Endothelial cell of umbilical vein (primary cell): ENCODE measurements around the gene CDC37. TPM values are rescaled to one million over a fixed set of nuclear protein-coding genes. Genes with fewer than 3 reads are reported as not detected.

ENCODE experiments used
- BruUV-seq: library from RNA; stranded (reverse); fragments of 400-500 nt; replicated peaks from 2 replicates; lab custom pipeline; 2021; lab: Mats Ljungman, UMichigan
- CTCF ChIA-PET: fragments of 300-600, 350-600 bp; sonication (Branson Sonifier 250); formaldehyde crosslinking; loops from one replicate; lab custom pipeline; 2021; ENCODE audit warnings: antibody characterized with exemption, inconsistent platforms; lab: Charles Lee
- POLR2A ChIA-PET: fragments of 300-600, 350-600 bp; sonication (Branson Sonifier 250); formaldehyde crosslinking; loops from one replicate; lab custom pipeline; 2021; ENCODE audit warnings: antibody characterized with exemption, inconsistent platforms; lab: Charles Lee
- DNase-seq: peaks from one replicate; pipeline ENCODE4 v3.0.0-alpha.2; 2011; ENCODE audit warnings: low read depth, low spot score
- FAIRE-seq: peaks from 2 replicates; lab custom pipeline; 2011; peaks lifted over from hg19 to GRCh38; lab: Jason Lieb, UNC
- H2AFZ ChIP-seq: 2 replicates; pipeline ENCODE4 v1.6.0; 2012; ENCODE audit warnings: low read depth, low read length, control low read depth, inconsistent platforms
- H3K27ac ChIP-seq: 2 replicates; pipeline ENCODE4 v1.5.1; 2011; ENCODE audit warnings: low read depth, mild to moderate bottlenecking, control low read depth, low read length, moderate library complexity; ENCODE audit not compliant: insufficient read depth
- H3K27me3 ChIP-seq, 2 experiments: 2 replicates each; pipeline versions ENCODE4 v1.6.0 to v1.6.1; 2011; ENCODE audit warnings: low read length in 2 of 2, mixed read lengths in 1 of 2; ENCODE audit not compliant: control insufficient read depth in 2 of 2, insufficient read depth in 2 of 2
- H3K36me3 ChIP-seq, 2 experiments: 2 replicates in 1 of 2; 3 replicates in 1 of 2; pipeline ENCODE4 v1.5.1; 2011; ENCODE audit warnings: low read length in 2 of 2, mild to moderate bottlenecking in 1 of 2, moderate library complexity in 1 of 2; ENCODE audit not compliant: control insufficient read depth in 2 of 2, insufficient read depth in 2 of 2; ENCODE audit errors: extremely low read depth in 1 of 2
- H3K4me1 ChIP-seq: 3 replicates; pipeline ENCODE4 v1.5.1; 2011; ENCODE audit warnings: mild to moderate bottlenecking, low read length; ENCODE audit not compliant: control insufficient read depth, insufficient read depth; ENCODE audit errors: extremely low read depth
- H3K4me2 ChIP-seq: 2 replicates; pipeline ENCODE4 v1.6.1; 2011; ENCODE audit warnings: low read length, control low read depth, mixed read lengths; ENCODE audit not compliant: insufficient read depth
- H3K4me3 ChIP-seq, 3 experiments: fragments of 200-600 bp in 1 of 3; sonication (generic), shearing (Covaris generic) in 1 of 3; replicated peaks in 1 of 3; 2 replicates each; pipeline ENCODE4 v1.5.1; 2011 to 2016; ENCODE audit warnings: control low read depth in 3 of 3, low read length in 3 of 3, mild to moderate bottlenecking in 2 of 3, inconsistent platforms in 1 of 3, low read depth in 1 of 3, moderate library complexity in 1 of 3; ENCODE audit not compliant: insufficient read depth in 1 of 3
- H3K79me2 ChIP-seq: 2 replicates; pipeline ENCODE4 v1.6.0; 2012; ENCODE audit warnings: low read length, inconsistent platforms; ENCODE audit not compliant: control insufficient read depth, insufficient read depth
- H3K9ac ChIP-seq: replicated peaks from 2 replicates; pipeline ENCODE3; 2011; ENCODE audit warnings: low read length, control low read depth; ENCODE audit not compliant: insufficient read depth; ENCODE audit errors: extremely low read depth
- H3K9me1 ChIP-seq: replicated peaks from 3 replicates; pipeline ENCODE4 v1.6.0; 2011; ENCODE audit warnings: mild to moderate bottlenecking, low read length; ENCODE audit not compliant: control insufficient read depth, insufficient read depth; ENCODE audit errors: extremely low read depth
- H3K9me3 ChIP-seq: replicated peaks from 2 replicates; pipeline ENCODE4 v1.5.1; 2012; ENCODE audit warnings: low read length, inconsistent platforms; ENCODE audit not compliant: control insufficient read depth, insufficient read depth
- H4K20me1 ChIP-seq: replicated peaks from 2 replicates; pipeline ENCODE3; 2011; ENCODE audit warnings: mild to moderate bottlenecking, low read length; ENCODE audit not compliant: control insufficient read depth, insufficient read depth; ENCODE audit errors: extremely low read depth
- EZH2 ChIP-seq: IDR thresholded peaks from 2 replicates; pipeline ENCODE4 v1.6.1; 2012; ENCODE audit warnings: borderline replicate concordance, low read depth, mild to moderate bottlenecking, moderate library complexity, low read length, inconsistent platforms; ENCODE audit not compliant: severe bottlenecking
- FOS ChIP-seq: IDR thresholded peaks from 2 replicates; pipeline ENCODE4 v1.6.1; 2011; ENCODE audit warnings: mild to moderate bottlenecking, low read length, moderate library complexity, borderline replicate concordance; ENCODE audit not compliant: insufficient read depth
- GATA2 ChIP-seq: IDR thresholded peaks from 2 replicates; pipeline ENCODE4 v1.7.0; 2011; ENCODE audit warnings: low read depth, mild to moderate bottlenecking, moderate library complexity, mixed read lengths, low read length; ENCODE audit not compliant: insufficient read length, insufficient read depth
- JUN ChIP-seq: IDR thresholded peaks from 2 replicates; pipeline ENCODE4 v1.6.1; 2011; ENCODE audit warnings: borderline replicate concordance, low read depth; ENCODE audit not compliant: insufficient read length, insufficient read depth
- MAX ChIP-seq: IDR thresholded peaks from 2 replicates; pipeline ENCODE4 v1.6.1; 2011; ENCODE audit not compliant: insufficient read depth, insufficient read length
- MYC ChIP-seq: IDR thresholded peaks from one replicate; pipeline ENCODE4 v1.6.1; 2011; ENCODE audit warnings: mild to moderate bottlenecking, low read depth, low read length
- POLR2A ChIP-seq: IDR thresholded peaks from 2 replicates; pipeline ENCODE4 v1.6.1; 2012; ENCODE audit warnings: low read depth, mild to moderate bottlenecking, control low read depth, low read length
- POLR2AphosphoS5 ChIP-seq: IDR thresholded peaks from 2 replicates; pipeline ENCODE4 v1.6.1; 2012; ENCODE audit warnings: low read depth, mild to moderate bottlenecking, control low read depth, low read length, moderate library complexity; ENCODE audit not compliant: insufficient read depth
- dilution Hi-C: fragments of 300-500 bp; cut with MboI; formaldehyde crosslinking; loops from one replicate; pipeline ENCODE4 v1.15.0; 2019; ENCODE audit warnings: low sequenced_read_pairs; ENCODE audit not compliant: extremely low pct_ligation_motif_present
- intact Hi-C: fragments of 100-400 bp; cut with micrococcal nuclease; formaldehyde crosslinking; loops from one replicate; pipeline ENCODE4 v1.10.0; 2022
- polyA plus RNA-seq, 4 experiments: library from polyadenylated mRNA; depleted of rRNA in 3 of 4; stranded (reverse) in 3 of 4; unstranded in 1 of 4; fragments of >200 nt; gene quantifications; 2 replicates each; pipeline versions ENCODE4 v1.2.1 to v1.2.3, GENCODE V29; 2011 to 2012; ENCODE audit warnings: missing spikeins in 1 of 4
- total RNA-seq: library from RNA; stranded (reverse); gene quantifications from 2 replicates; pipeline ENCODE4 v1.2.3, GENCODE V29; 2021
- TF ChIP-seq, protein P1 (sequence below), 2 donors: IDR thresholded peaks; 1 replicate in 1 of 2; 2 replicates in 1 of 2; pipeline ENCODE4 v1.5.1; 2011; ENCODE audit warnings: low read length in 2 of 2, mild to moderate bottlenecking in 2 of 2, moderate library complexity in 2 of 2, control low read depth in 1 of 2, inconsistent platforms in 1 of 2, low read depth in 1 of 2; ENCODE audit not compliant: insufficient read depth in 1 of 2; ENCODE audit errors: extremely low read depth in 1 of 2

The CDC37 gene
- total and polyA plus RNA-seq, 2 donors (not counting 3 experiments of a cell fraction or from before 2014, with no cell fraction given) = 300 to 372 TPM

DNA sequence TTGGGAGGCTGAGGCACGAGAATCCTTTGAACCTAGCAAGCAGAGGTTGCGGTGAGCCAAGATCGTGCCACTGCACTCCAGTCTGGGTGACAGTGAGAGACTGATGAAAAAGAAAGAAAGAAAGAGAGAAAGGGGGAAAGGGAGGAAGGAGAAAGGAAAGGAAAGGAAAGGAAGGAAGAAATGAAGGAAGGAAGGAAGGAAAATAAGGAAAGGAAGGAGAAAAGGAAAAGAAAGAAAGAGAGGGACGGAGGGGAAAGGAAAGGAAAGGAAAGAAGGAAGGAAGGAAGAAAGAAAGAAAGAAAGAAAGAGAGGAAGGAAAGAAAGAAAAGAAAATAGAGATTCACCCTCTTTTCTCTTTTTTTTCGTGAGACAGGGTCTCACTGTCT is 25.6 kb upstream of the CDC37 start:
- Histone ChIP-seq H2AFZ (no peak overlapping the region), H3K9me1 (no peaks in the 10 kb centered on the region), H3K27ac (no peak overlapping the region), H3K27me3 (no peaks in the 10 kb centered on the region), H4K20me1 (no peaks in the 10 kb centered on the region), H3K79me2 (no peaks in the 10 kb centered on the region), H3K9me3 (no peaks in the 10 kb centered on the region), H3K9ac (no peak overlapping the region), H3K4me2 (no peak overlapping the region), H3K4me1 (peaks cover 30% of the 10 kb centered on the region), H3K4me3 (no peak overlapping the region), H3K36me3 (no peaks in the 10 kb centered on the region)
- ChIA-PET CTCF (interaction anchor here (1.1 to 5.6 kb wide), 4 partner anchors 13 to 50 kb away, joined by 4 to 50 read pairs (median 4); no protein-coding TSS in a partner anchor), POLR2A (interaction anchor here (0.7 kb wide), 1 partner anchor 308 kb away, joined by 3 read pairs; no protein-coding TSS in a partner anchor)
- dilution Hi-C loops (no loop called here), intact Hi-C loops (no loop called here)
- FAIRE-seq (no peak), DNase-seq (no peak)
- BruUV-seq = no TSS peak
- no peak for TF ChIP-seq FOS
- TF ChIP-seq POLR2A = no peak
- TF ChIP-seq MAX = no peak
- no peak for TF ChIP-seq GATA2
- no peak for TF ChIP-seq JUN

- Histone ChIP-seq H3K9me1 (no peaks in the 10 kb centered on the region), H3K9me3 (no peaks in the 10 kb centered on the region), H3K36me3 (no peaks in the 10 kb centered on the region), H3K27me3 (peaks cover 2 to 11% of the 10 kb centered on the region in 2 experiments), H3K79me2 (no peaks in the 10 kb centered on the region), H3K27ac (no peak overlapping the region), H3K9ac (no peak overlapping the region), H3K4me3 (no peak overlapping the region), H2AFZ (no peak overlapping the region), H4K20me1 (no peaks in the 10 kb centered on the region), H3K4me1 (peaks cover 27% of the 10 kb centered on the region), H3K4me2 (no peak overlapping the region)
- ChIA-PET POLR2A (no interaction called here), CTCF (interaction anchor here (0.6 to 5.6 kb wide), 4 partner anchors 9 to 39 kb away, joined by 3 to 50 read pairs (median 10); no protein-coding TSS in a partner anchor)
- BruUV-seq = no TSS peak
- FAIRE-seq (no peak), DNase-seq (no peak)
- TF ChIP-seq MYC = no peak
- TF ChIP-seq FOS = no peak
- no peak for TF ChIP-seq POLR2AphosphoS5
- no peak for TF ChIP-seq EZH2
- TF ChIP-seq JUN = no peak
- TF ChIP-seq, protein P1, sequence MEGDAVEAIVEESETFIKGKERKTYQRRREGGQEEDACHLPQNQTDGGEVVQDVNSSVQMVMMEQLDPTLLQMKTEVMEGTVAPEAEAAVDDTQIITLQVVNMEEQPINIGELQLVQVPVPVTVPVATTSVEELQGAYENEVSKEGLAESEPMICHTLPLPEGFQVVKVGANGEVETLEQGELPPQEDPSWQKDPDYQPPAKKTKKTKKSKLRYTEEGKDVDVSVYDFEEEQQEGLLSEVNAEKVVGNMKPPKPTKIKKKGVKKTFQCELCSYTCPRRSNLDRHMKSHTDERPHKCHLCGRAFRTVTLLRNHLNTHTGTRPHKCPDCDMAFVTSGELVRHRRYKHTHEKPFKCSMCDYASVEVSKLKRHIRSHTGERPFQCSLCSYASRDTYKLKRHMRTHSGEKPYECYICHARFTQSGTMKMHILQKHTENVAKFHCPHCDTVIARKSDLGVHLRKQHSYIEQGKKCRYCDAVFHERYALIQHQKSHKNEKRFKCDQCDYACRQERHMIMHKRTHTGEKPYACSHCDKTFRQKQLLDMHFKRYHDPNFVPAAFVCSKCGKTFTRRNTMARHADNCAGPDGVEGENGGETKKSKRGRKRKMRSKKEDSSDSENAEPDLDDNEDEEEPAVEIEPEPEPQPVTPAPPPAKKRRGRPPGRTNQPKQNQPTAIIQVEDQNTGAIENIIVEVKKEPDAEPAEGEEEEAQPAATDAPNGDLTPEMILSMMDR (IDR thresholded peaks at IDR 0.05; ENCODE audit: extremely low read depth in 1 of 2, insufficient read depth in 1 of 2, low read depth in 1 of 2, low read length in 2 of 2) = no peak
- no peak for TF ChIP-seq GATA2
- no peak for TF ChIP-seq POLR2A
- no peak for TF ChIP-seq MAX
- dilution Hi-C loops (no loop called here), intact Hi-C loops (no loop called here)
These were observed 23.8 kb upstream of the CDC37 start for GRCh38 chr19:10427169-10427568.
